VCaP (cell line): Measurements from ENCODE around the gene TET1.
"Not testable (repeated sequence)": the region's sequence is repeated elsewhere in the genome, so short reads cannot be mapped to it uniquely, and the experiment has no call there.

Experiments used
- H3K27ac ChIP-seq: fragments of 450-650 bp; 2 replicates; pipeline ENCODE4 v1.5.1; 2017
- CTCF ChIP-seq: fragments of 450-650 bp; conservative IDR thresholded peaks from 2 replicates; pipeline ENCODE4 v1.5.1; 2017; ENCODE audit warnings: mild to moderate bottlenecking, moderate library complexity

Gene TET1

GRCh38 chr10:68625316-68625921, 65.3 kb downstream of the TET1 start:
- no peak for TF ChIP-seq CTCF
- no peak overlapping the region for H3K27ac ChIP-seq

GRCh38 chr10:68628576-68629127, 68.5 kb downstream of the TET1 start:
- H3K27ac ChIP-seq, result no peak overlapping the region
- TF ChIP-seq CTCF, result no peak

GRCh38 chr10:68632271-68632560, 72.1 kb downstream of the TET1 start:
- H3K27ac ChIP-seq, result peak overlapping the region; percentile 84

GRCh38 chr10:68633281-68633680, 73.1 kb downstream of the TET1 start:
- peak overlapping the region; percentile 84 for H3K27ac ChIP-seq
- TF ChIP-seq CTCF, result no peak

GRCh38 chr10:68633816-68634466, 73.8 kb downstream of the TET1 start:
- no peak for TF ChIP-seq CTCF
- H3K27ac ChIP-seq, result peak overlapping the region; percentile 84

- no peak for TF ChIP-seq CTCF
- peak overlapping the region; percentile 84 for H3K27ac ChIP-seq
These were observed 76.2 kb downstream of the TET1 start for GRCh38 chr10:68636335-68636734.

GRCh38 chr10:68643550-68643949, 83.4 kb downstream of the TET1 start:
- H3K27ac ChIP-seq, result not testable (repeated sequence)

- no peak for TF ChIP-seq CTCF
- H3K27ac ChIP-seq, result no peak overlapping the region
These were observed 87.7 kb downstream of the TET1 start for GRCh38 chr10:68647672-68648341.
